Ectodermal cell (in vitro differentiated cells): ENCODE results near the gene ZNF446.
"Not testable (repeated sequence)": the region's sequence is repeated elsewhere in the genome, so short reads cannot be mapped to it uniquely, and the experiment has no call there.

ENCODE experiments used
- H3K27ac ChIP-seq: 2 replicates; pipeline ENCODE4 v1.7.0; 2013; ENCODE audit warnings: mild to moderate bottlenecking, low read depth, low read length; ENCODE audit not compliant: insufficient read depth, poor library complexity, severe bottlenecking
- H3K27me3 ChIP-seq: 2 replicates; pipeline ENCODE4 v1.7.0; 2013; ENCODE audit warnings: mild to moderate bottlenecking, low read length; ENCODE audit not compliant: insufficient read depth, control insufficient read depth, poor library complexity, severe bottlenecking
- H3K36me3 ChIP-seq: one replicate; pipeline ENCODE4 v1.7.0; 2013; ENCODE audit warnings: low read length; ENCODE audit not compliant: control insufficient read depth, insufficient read depth
- H3K4me1 ChIP-seq: one replicate; pipeline ENCODE4 v1.7.0; 2013; ENCODE audit warnings: low read length; ENCODE audit not compliant: control insufficient read depth, insufficient read depth
- H3K4me3 ChIP-seq: 2 replicates; pipeline ENCODE4 v1.7.0; 2013; ENCODE audit warnings: low read depth, low read length, control low read depth; ENCODE audit not compliant: insufficient read depth
- H3K9me3 ChIP-seq: 2 replicates; pipeline ENCODE4 v1.7.0; 2013; ENCODE audit warnings: mild to moderate bottlenecking, low read length, moderate library complexity; ENCODE audit not compliant: control insufficient read depth
- WGBS, 2 experiments: methylation state at CpG; one replicate each; pipeline ENCODE4 v1.1.7; 2013; ENCODE audit warnings: missing lambda C conversion rate in 2 of 2; 5-methylcytosine and 5-hydroxymethylcytosine counted together

The ZNF446 gene

GRCh38 chr19:58479736-58480480 is 3.8 kb downstream of the ZNF446 start:
- Histone ChIP-seq H3K4me3 (no peak overlapping the region), H3K27ac (no peak overlapping the region), H3K4me1 (no peaks in the 10 kb centered on the region), H3K36me3 (no peaks in the 10 kb centered on the region), H3K9me3 (no peaks in the 10 kb centered on the region), H3K27me3 (no peaks in the 10 kb centered on the region)
- WGBS, 2 experiments = 89 to 93% methylated on average over 28 of the region's 28 CpGs

- Histone ChIP-seq H3K27me3 (no peaks in the 10 kb centered on the region), H3K4me1 (no peaks in the 10 kb centered on the region)
- WGBS, 2 experiments = 96% methylated on average over 20 of the region's 20 CpGs
Measured at GRCh38 chr19:58480481-58480830, 4.3 kb downstream of the ZNF446 start.

GRCh38 chr19:58480831-58481230 is 4.7 kb downstream of the ZNF446 start:
- H3K27ac ChIP-seq = no peak overlapping the region
- no peaks in the 10 kb centered on the region for H3K4me1 ChIP-seq
- WGBS, 2 experiments = 81 to 84% methylated on average over 2 of the region's 2 CpGs
- H3K36me3 ChIP-seq = no peaks in the 10 kb centered on the region
- H3K4me3 ChIP-seq = no peak overlapping the region
- no peaks in the 10 kb centered on the region for H3K9me3 ChIP-seq
- no peaks in the 10 kb centered on the region for H3K27me3 ChIP-seq

More at GRCh38 chr19:58480481-58480830, 4.3 kb downstream of the ZNF446 start:
- no peak overlapping the region for H3K27ac ChIP-seq
- H3K9me3 ChIP-seq = no peaks in the 10 kb centered on the region
- H3K4me3 ChIP-seq = no peak overlapping the region
- H3K36me3 ChIP-seq = no peaks in the 10 kb centered on the region

GRCh38 chr19:58482372-58482771 is 6.2 kb downstream of the ZNF446 start:
- Histone ChIP-seq H3K4me1 (no peaks in the 10 kb centered on the region), H3K27me3 (no peaks in the 10 kb centered on the region), H3K27ac (no peak overlapping the region), H3K4me3 (no peak overlapping the region), H3K36me3 (no peaks in the 10 kb centered on the region), H3K9me3 (no peaks in the 10 kb centered on the region)
- 86 to 87% methylated on average over 7 of the region's 7 CpGs for WGBS, 2 experiments

- H3K27ac ChIP-seq = no peak overlapping the region
- 93 to 99% methylated on average over 2 of the region's 2 CpGs for WGBS, 2 experiments
- H3K36me3 ChIP-seq = no peaks in the 10 kb centered on the region
- H3K9me3 ChIP-seq = no peaks in the 10 kb centered on the region
- H3K27me3 ChIP-seq = no peaks in the 10 kb centered on the region
- H3K4me1 ChIP-seq = no peaks in the 10 kb centered on the region
- H3K4me3 ChIP-seq = no peak overlapping the region
Measured at GRCh38 chr19:58483776-58484175, 7.6 kb downstream of the ZNF446 start.

- H3K4me3 ChIP-seq, H3K36me3 ChIP-seq, H3K27ac ChIP-seq, H3K9me3 ChIP-seq, H3K27me3 ChIP-seq, H3K4me1 ChIP-seq: not testable (repeated sequence)
- WGBS, 2 experiments = 86 to 92% methylated on average over 5 of the region's 5 CpGs
Measured at GRCh38 chr19:58484349-58484748, 8.2 kb downstream of the ZNF446 start.

- Histone ChIP-seq H3K27me3 (no peaks in the 10 kb centered on the region), H3K4me3 (no peak overlapping the region), H3K27ac (no peak overlapping the region), H3K4me1 (no peaks in the 10 kb centered on the region), H3K36me3 (no peaks in the 10 kb centered on the region), H3K9me3 (no peaks in the 10 kb centered on the region)
- 91% methylated on average over 5 of the region's 5 CpGs for WGBS, 2 experiments
Measured at GRCh38 chr19:58491393-58491792, 15.2 kb downstream of the ZNF446 start.

- H3K9me3 ChIP-seq = no peaks in the 10 kb centered on the region
- no peaks in the 10 kb centered on the region for H3K36me3 ChIP-seq
- WGBS, 2 experiments = 87 to 88% methylated on average over 14 of the region's 14 CpGs
Measured at GRCh38 chr19:58492265-58492664, 16.1 kb downstream of the ZNF446 start.

GRCh38 chr19:58497634-58498170 is 21.6 kb downstream of the ZNF446 start:
- H3K27ac ChIP-seq = no peak overlapping the region
- H3K9me3 ChIP-seq = no peaks in the 10 kb centered on the region
- no peak overlapping the region for H3K4me3 ChIP-seq
- peaks cover 11% of the 10 kb centered on the region for H3K4me1 ChIP-seq
- no peaks in the 10 kb centered on the region for H3K27me3 ChIP-seq
- H3K36me3 ChIP-seq = no peaks in the 10 kb centered on the region
- 90 to 91% methylated on average over 8 of the region's 8 CpGs for WGBS, 2 experiments

More at GRCh38 chr19:58492265-58492664, 16.1 kb downstream of the ZNF446 start:
- no peaks in the 10 kb centered on the region for H3K4me1 ChIP-seq
- H3K27ac ChIP-seq = no peak overlapping the region
- no peaks in the 10 kb centered on the region for H3K27me3 ChIP-seq
- H3K4me3 ChIP-seq = no peak overlapping the region

GRCh38 chr19:58498316-58499020 is 22.3 kb downstream of the ZNF446 start:
- H3K27ac ChIP-seq = no peak overlapping the region
- peaks cover 11% of the 10 kb centered on the region for H3K4me1 ChIP-seq
- no peaks in the 10 kb centered on the region for H3K36me3 ChIP-seq
- peak overlapping the region; percentile 33 for H3K4me3 ChIP-seq
- whole genome bisulfite sequencing, 2 experiments = 62 to 67% methylated on average over 22 of the region's 22 CpGs
- H3K27me3 ChIP-seq = no peaks in the 10 kb centered on the region
- no peaks in the 10 kb centered on the region for H3K9me3 ChIP-seq
